Thymus (tissue), 11 donors: Measurements from ENCODE around the gene ADGRE1. TPM values are rescaled to one million over a fixed set of nuclear protein-coding genes. Genes with fewer than 3 reads are reported as not detected.

Experiments used
- DNase-seq, 9 donors: peaks; one replicate each; pipeline ENCODE4 v3.0.0-alpha.2; 2013; ENCODE audit warnings: low spot score in 9 of 9, low read depth in 6 of 9, missing footprints in 1 of 9
- H3K27ac ChIP-seq, 2 donors: one replicate each; pipeline ENCODE4 v1.5.1; 2013; ENCODE audit warnings: control low read depth in 1 of 2, low read depth in 1 of 2, low read length in 1 of 2, mild to moderate bottlenecking in 1 of 2, moderate library complexity in 1 of 2
- H3K27me3 ChIP-seq, 2 donors: one replicate each; pipeline ENCODE4 v1.5.1; 2013; ENCODE audit warnings: low read length in 1 of 2; ENCODE audit not compliant: control insufficient read depth in 2 of 2, insufficient read depth in 1 of 2
- H3K36me3 ChIP-seq, 2 donors: one replicate each; pipeline ENCODE4 v1.5.1; 2013; ENCODE audit warnings: low read length in 1 of 2, mild to moderate bottlenecking in 1 of 2, moderate library complexity in 1 of 2; ENCODE audit not compliant: control insufficient read depth in 2 of 2, insufficient read depth in 2 of 2
- H3K4me1 ChIP-seq, 2 donors: one replicate each; pipeline ENCODE4 v1.5.1; 2013; ENCODE audit warnings: low read length in 2 of 2; ENCODE audit not compliant: control insufficient read depth in 2 of 2, insufficient read depth in 2 of 2
- H3K4me3 ChIP-seq, 2 donors: one replicate each; pipeline ENCODE4 v1.5.1; 2013; ENCODE audit warnings: low read length in 2 of 2, control low read depth in 1 of 2, mild to moderate bottlenecking in 1 of 2
- H3K9me3 ChIP-seq, 2 donors: one replicate each; pipeline ENCODE4 v1.5.1; 2013; ENCODE audit warnings: low read length in 1 of 2, mild to moderate bottlenecking in 1 of 2; ENCODE audit not compliant: control insufficient read depth in 2 of 2, insufficient read depth in 1 of 2
- WGBS: extraction: QIAGEN DNeasy Blood & Tissue Kit; methylation state at CpG from one replicate; pipeline ENCODE4 v1.1.7; 2013; 5-methylcytosine and 5-hydroxymethylcytosine counted together
- polyA plus RNA-seq: library from polyadenylated mRNA; stranded (reverse); fragments of 200-250 nt; gene quantifications from one replicate; pipeline ENCODE4 v1.2.3, GENCODE V29; 2013
- total RNA-seq: library from RNA; stranded (reverse); fragments of 120-200 nt; gene quantifications from one replicate; pipeline ENCODE4 v1.2.4, GENCODE V29; 2013
- donor health status: healthy.

The ADGRE1 gene
- total and polyA plus RNA-seq, 2 donors, result 1.8 to 3.9 TPM

DNA sequence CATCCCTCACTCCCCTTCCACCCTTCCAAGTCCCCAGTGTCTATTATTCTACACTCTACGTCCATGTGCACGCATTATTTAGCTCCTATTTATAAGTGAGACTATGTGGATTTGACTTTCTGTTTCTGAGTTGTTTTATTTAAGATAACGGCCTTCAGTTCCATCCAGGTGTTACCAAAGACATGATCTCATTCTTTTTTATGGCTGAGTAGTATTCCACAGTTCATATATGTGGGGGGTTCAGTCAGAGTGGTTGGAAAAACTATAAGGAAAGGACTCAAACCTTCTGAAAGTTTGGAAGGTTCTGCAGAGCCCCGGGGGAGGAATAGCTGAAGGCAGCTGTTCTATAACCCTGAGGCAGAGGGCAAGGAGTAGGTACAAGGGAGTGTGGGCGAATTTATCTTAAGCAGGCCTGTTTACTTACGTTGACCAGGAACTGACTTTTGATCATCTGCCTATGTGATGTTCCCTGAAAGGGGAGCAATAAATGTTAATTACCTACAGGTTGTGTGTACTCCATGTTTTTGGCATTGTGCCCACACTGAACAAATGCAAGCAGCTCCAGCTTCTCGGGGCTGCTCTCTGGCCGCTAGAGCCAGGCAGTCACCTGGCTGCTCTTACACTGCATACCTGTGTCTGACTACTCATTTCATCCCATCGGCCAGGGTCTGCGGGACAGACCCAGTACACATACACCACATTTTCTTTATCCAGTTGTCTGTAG is 13.5 kb upstream of the ADGRE1 start:
- no peak for DNase-seq
- Histone ChIP-seq H3K9me3 (peaks cover 0 to 4% of the 10 kb centered on the region in 2 donors), H3K27me3 (no peaks in the 10 kb centered on the region), H3K4me1 (peaks cover 0 to 4% of the 10 kb centered on the region in 2 donors), H3K36me3 (no peaks in the 10 kb centered on the region), H3K4me3 (no peak overlapping the region), H3K27ac (no peak overlapping the region)
- WGBS, result 96% methylated on average over 10 of the region's 10 CpGs

DNA sequence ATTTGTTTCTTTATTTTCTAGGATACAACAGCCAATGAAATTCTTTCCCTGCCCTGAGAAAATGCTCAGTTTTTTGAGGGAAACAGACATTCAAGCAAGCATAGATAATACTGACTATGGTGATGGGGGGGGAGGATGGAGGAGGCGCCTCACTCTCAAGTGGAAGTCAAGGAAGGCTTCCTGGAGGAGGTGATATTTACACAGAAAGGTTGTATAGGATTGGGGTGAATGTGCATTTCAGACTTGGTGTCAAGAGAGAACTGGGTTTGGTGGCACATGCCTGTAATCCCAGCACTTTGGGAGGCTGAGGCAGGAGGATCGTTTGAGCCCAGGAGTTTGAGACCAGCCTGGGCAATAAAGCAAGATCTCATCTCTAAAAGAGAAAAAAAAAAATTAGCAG is 12.2 kb upstream of the ADGRE1 start:
- no peak for DNase-seq
- no peak overlapping the region for H3K27ac ChIP-seq
- peaks cover 0 to 8% of the 10 kb centered on the region in 2 donors for H3K9me3 ChIP-seq
- no peak overlapping the region for H3K4me3 ChIP-seq
- peaks cover 0 to 4% of the 10 kb centered on the region in 2 donors for H3K4me1 ChIP-seq
- H3K27me3 ChIP-seq, result no peaks in the 10 kb centered on the region
- WGBS, result 97% methylated on average over 2 of the region's 2 CpGs
- no peaks in the 10 kb centered on the region for H3K36me3 ChIP-seq

DNA sequence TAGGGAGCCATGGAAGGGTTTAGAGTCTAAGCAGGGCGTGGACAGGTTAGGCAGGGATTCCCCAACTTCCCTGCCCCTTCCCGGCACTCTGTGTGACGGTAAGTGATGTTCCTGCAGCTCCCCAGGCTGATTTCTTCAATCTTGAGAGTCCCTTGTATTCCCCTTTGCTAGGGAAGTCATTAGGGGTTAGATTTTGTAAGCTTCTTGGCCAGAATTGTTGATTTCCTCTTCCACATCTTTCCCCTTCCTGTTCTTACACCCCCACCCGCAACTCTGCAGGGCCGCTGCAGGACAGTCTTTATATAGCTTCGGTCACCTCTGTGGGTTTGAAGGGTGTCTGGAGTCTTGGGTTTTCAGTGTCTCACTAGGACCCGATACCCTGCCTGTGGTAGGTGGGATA is 10.6 kb upstream of the ADGRE1 start:
- H3K27me3 ChIP-seq, result no peaks in the 10 kb centered on the region
- WGBS, result 64% methylated on average over 7 of the region's 7 CpGs
- H3K36me3 ChIP-seq, result no peaks in the 10 kb centered on the region
- H3K9me3 ChIP-seq, result peaks cover 0 to 8% of the 10 kb centered on the region in 2 donors
- peaks cover 0 to 4% of the 10 kb centered on the region in 2 donors for H3K4me1 ChIP-seq
- H3K4me3 ChIP-seq, result no peak overlapping the region
- H3K27ac ChIP-seq, result no peak overlapping the region
- no peak for DNase-seq

DNA sequence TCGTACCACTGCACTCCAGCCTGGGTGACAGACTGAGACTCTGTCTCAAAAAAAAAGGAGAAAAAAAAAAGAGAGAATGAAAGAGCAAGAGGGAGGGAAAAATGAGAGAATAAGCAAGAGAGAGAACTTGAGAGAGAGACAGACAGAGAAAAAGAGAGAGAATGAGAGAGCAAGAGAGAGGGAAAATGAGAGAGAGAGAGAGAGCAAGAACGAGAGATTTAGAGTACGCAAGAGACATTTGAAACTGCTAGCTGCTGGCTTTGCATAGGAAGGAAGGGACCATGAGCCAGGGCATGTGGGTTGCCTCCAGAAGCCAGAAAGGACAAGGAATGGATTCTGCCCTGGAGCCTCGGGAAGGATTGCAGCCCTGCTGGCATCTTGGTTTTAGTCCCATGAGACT is 9.6 kb upstream of the ADGRE1 start:
- DNase-seq, result no peak
- peaks cover 0 to 4% of the 10 kb centered on the region in 2 donors for H3K4me1 ChIP-seq
- H3K27me3 ChIP-seq, result no peaks in the 10 kb centered on the region
- H3K4me3 ChIP-seq, result no peak overlapping the region
- no peaks in the 10 kb centered on the region for H3K36me3 ChIP-seq
- peaks cover 0 to 8% of the 10 kb centered on the region in 2 donors for H3K9me3 ChIP-seq
- WGBS, result 99% methylated on average over 4 of the region's 4 CpGs
- no peak overlapping the region for H3K27ac ChIP-seq

DNA sequence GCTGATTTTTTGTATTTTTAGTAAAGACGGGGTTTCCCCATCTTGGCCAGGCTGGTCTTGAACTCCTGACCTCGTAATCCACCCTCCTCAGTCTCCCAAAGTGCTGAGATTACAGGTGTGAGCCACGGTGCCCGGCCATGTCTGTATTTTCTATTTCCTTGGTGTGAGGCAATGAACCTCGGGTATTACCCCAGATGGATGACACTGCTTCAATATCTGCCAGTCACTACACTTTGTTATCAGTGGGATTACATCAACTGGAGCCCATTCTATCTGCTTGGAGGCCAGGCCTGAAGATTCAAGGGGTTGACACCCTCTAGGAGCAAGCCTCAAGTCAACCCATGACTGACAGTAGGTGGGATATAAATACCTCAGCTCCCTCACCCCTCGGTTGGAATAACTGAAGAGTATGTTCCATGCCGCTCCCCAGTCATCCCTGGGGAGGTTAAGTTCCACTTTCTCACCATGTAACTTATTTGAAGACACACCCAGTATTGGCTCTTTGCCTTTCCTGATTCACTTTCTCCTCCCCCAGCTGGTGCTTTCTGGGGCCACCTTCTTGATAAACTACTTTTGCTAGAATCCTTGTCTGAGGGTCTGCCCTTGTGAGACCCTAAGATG is 992 bp upstream of the ADGRE1 start:
- Histone ChIP-seq H3K27me3 (no peaks in the 10 kb centered on the region), H3K4me1 (peaks cover 15 to 42% of the 10 kb centered on the region in 2 donors), H3K4me3 (no peak overlapping the region), H3K9me3 (peaks cover 0 to under 1% of the 10 kb centered on the region in 2 donors), H3K27ac (no peak overlapping the region), H3K36me3 (no peaks in the 10 kb centered on the region)
- WGBS, result 93% methylated on average over 7 of the region's 7 CpGs
- no peak for DNase-seq

DNA sequence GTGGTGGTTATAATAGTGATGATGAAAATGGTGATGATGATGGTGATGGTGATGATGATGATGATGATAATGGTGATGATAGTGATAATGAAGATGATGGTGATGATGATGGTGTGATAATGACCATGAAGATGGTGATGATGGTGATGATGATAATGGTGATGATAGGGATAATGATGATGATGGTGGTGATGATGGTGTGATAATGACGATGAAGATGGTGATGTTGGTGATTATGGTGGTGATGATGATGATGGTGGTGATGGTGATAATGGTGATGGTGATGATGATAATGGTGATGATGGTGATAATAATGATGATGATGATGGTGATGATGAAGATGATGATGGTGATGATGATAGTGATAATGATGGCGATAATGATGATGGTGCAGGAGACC is 1.6 kb downstream of the ADGRE1 start:
- H3K27me3 ChIP-seq, result no peaks in the 10 kb centered on the region
- no peak for DNase-seq
- peaks cover 0 to 10% of the 10 kb centered on the region in 2 donors for H3K9me3 ChIP-seq
- H3K4me3 ChIP-seq, result no peak overlapping the region
- H3K36me3 ChIP-seq, result no peaks in the 10 kb centered on the region
- over 99% methylated on average over 2 of the region's 2 CpGs for WGBS
- H3K27ac ChIP-seq, result no peak overlapping the region
- H3K4me1 ChIP-seq, result peaks cover 36 to 67% of the 10 kb centered on the region in 2 donors

DNA sequence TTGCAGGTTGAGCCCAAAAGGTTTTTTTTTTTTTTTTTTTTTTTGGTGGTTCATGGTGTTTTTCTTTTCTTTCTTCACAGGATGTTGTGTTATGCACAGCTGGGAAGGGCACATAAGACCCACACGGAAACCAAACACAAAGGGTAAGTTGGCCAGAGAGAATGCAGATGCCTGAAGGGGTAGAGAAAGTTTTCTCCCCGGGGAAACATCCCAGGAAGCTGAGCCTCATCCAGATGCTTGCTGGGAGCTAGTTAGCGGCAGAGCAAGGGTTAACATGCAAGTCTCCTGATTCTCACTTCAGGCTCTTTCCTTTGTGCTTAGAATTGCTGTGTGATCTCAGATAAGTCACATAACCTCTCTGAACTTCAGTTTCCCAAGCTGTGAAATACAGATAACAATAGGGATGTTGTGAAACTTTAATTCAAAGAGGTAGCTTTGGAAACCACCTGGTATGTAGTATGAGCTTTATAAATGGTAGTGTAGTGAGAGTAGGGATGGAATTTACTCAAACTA is 3.1 kb downstream of the ADGRE1 start:
- peaks cover 1 to 22% of the 10 kb centered on the region in 2 donors for H3K9me3 ChIP-seq
- H3K36me3 ChIP-seq, result no peaks in the 10 kb centered on the region
- peak overlapping the region; percentile 86 to 96 for H3K27ac ChIP-seq
- H3K4me3 ChIP-seq, result peak overlapping the region in 1 of 2 donors; percentile 38
- no peaks in the 10 kb centered on the region for H3K27me3 ChIP-seq
- 24% methylated on average over 3 of the region's 3 CpGs for WGBS
- peak; percentile 50 to 90 (median 68) for DNase-seq
- peaks cover 36 to 72% of the 10 kb centered on the region in 2 donors for H3K4me1 ChIP-seq

DNA sequence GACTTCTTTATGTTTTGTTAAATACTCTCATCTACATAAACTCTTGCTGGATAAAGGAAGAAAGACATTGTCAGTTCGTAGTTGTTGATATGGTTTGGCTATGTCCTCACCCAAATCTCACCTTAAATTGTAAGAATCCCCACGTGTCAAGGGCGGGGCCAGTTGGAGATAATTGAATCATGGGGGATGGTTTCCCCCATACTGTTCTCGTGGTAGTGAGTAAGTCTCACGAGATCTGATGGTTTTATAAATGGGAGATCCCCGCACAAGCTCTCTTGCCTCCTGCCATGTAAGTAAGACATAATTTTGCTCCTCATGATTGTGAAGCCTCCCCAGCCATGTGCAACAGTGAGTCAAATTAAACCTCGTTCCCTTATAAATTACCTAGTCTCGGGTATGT is 3.6 kb downstream of the ADGRE1 start:
- Histone ChIP-seq H3K36me3 (no peaks in the 10 kb centered on the region), H3K4me3 (peak overlapping the region in 1 of 2 donors; percentile 38), H3K27ac (peak overlapping the region; percentile 86 to 96), H3K27me3 (no peaks in the 10 kb centered on the region), H3K9me3 (peaks cover 1 to 22% of the 10 kb centered on the region in 2 donors), H3K4me1 (peaks cover 36 to 76% of the 10 kb centered on the region in 2 donors)
- WGBS, result 76% methylated on average over 8 of the region's 8 CpGs
- DNase-seq, result peak in 3 of 9 donors; percentile 22 to 65 (median 32)

DNA sequence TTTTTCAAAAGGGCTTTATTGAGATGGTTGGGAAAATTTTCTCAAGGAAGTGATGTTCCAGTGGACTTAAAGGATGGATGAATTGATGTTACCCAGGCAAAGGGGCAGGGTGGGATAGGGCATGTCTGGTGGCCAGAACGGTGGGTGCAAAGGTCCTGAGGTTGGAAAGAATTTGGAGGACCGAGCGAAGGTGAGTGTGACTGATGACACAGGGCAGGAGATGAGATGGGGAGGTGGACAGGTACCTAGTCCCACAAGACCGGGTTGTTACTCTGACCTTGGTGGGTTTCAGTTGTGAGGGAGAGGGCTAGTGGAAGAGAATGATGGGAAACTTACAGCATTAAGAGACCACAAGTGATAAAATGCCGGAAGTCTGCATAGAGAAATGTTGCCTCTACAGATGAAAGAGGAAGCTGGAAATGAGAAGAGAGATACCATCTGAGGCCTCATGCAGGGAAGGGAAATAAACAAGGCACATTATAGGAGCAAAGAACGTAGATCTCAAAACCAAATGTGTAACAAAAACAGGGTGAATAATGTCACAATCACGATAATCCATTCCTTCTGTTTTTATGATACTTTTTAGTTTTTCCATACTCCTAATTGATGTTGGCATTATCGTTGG is 4.5 kb downstream of the ADGRE1 start:
- H3K4me3 ChIP-seq, result peak overlapping the region in 1 of 2 donors; percentile 5
- 12% methylated on average over 8 of the region's 8 CpGs for WGBS

More for the DNA sequence above, 4.5 kb downstream of the ADGRE1 start:
- Histone ChIP-seq H3K4me1 (peaks cover 39 to 74% of the 10 kb centered on the region in 2 donors), H3K27me3 (no peaks in the 10 kb centered on the region), H3K36me3 (no peaks in the 10 kb centered on the region), H3K9me3 (peaks cover 1 to 22% of the 10 kb centered on the region in 2 donors), H3K27ac (peak overlapping the region; percentile 86 to 96)
- DNase-seq, result peak in 8 of 9 donors; percentile 11 to 84 (median 58)
